GM12878 (cell line): Measurements from ENCODE around the gene NEURL3. TPM values are rescaled to one million over a fixed set of nuclear protein-coding genes. Genes with fewer than 3 reads are reported as not detected.

Experiments used
- ATAC-seq: fragments of 200-7000 bp; cut with Tn5 transposase; 3 replicates; pipeline ENCODE4 v1.9.1; 2020; ENCODE audit warnings: mild to moderate bottlenecking, moderate library complexity
- BruUV-seq: library from RNA; stranded (reverse); fragments of 400-500 nt; replicated peaks from 2 replicates; lab custom pipeline; 2021; lab: Mats Ljungman, UMichigan
- CTCF ChIA-PET: fragments of 300-600 bp; sonication (Branson Sonifier 250); formaldehyde crosslinking; extraction: SDS; loops from one replicate; lab custom pipeline; 2021; ENCODE audit warnings: inconsistent platforms; lab: Yijun Ruan, JAX
- POLR2A ChIA-PET: fragments of 350-600 bp; formaldehyde crosslinking; extraction: SDS; loops from one replicate; lab custom pipeline; 2021; ENCODE audit warnings: inconsistent platforms; lab: Charles Lee
- RAD21 ChIA-PET: fragments of 300-600 bp; sonication (Branson Sonifier 250); formaldehyde crosslinking; loops from one replicate; lab custom pipeline; 2023; ENCODE audit warnings: antibody characterized with exemption; ENCODE audit not compliant: unreplicated experiment; lab: Charles Lee
- SMC1A ChIA-PET: fragments of 300-600 bp; sonication (Branson Sonifier 250); formaldehyde crosslinking; loops from one replicate; lab custom pipeline; 2023; ENCODE audit not compliant: unreplicated experiment, uncharacterized antibody; lab: Charles Lee
- DNase-seq: peaks from one replicate; pipeline ENCODE4 v3.0.0-alpha.2; 2011; ENCODE audit warnings: low read depth, low spot score
- FAIRE-seq: peaks from 3 replicates; lab custom pipeline; 2011; peaks lifted over from hg19 to GRCh38; lab: Jason Lieb, UNC
- H2AFZ ChIP-seq: 2 replicates; pipeline ENCODE4 v1.6.0; 2011; ENCODE audit warnings: low read depth, low read length, control low read depth; ENCODE audit not compliant: control insufficient read depth
- H3K27ac ChIP-seq: 2 replicates; pipeline ENCODE4 v1.5.1; 2011; ENCODE audit warnings: control low read depth; ENCODE audit not compliant: control insufficient read depth, insufficient read depth
- H3K27me3 ChIP-seq, 2 experiments: replicated peaks in 1 of 2; 2 replicates each; pipeline versions ENCODE4 v1.6.0 to v1.6.1; 2011; ENCODE audit warnings: low read length in 1 of 2; ENCODE audit not compliant: control insufficient read depth in 2 of 2, insufficient read depth in 2 of 2
- H3K36me3 ChIP-seq, 2 experiments: 2 replicates each; pipeline ENCODE4 v1.5.1; 2011; ENCODE audit warnings: low read length in 1 of 2; ENCODE audit not compliant: control insufficient read depth in 2 of 2, insufficient read depth in 2 of 2
- H3K4me1 ChIP-seq: 2 replicates; pipeline ENCODE4 v1.6.1; 2011; ENCODE audit warnings: mild to moderate bottlenecking, low read length, moderate library complexity, mixed read lengths; ENCODE audit not compliant: control insufficient read depth, insufficient read depth
- H3K4me2 ChIP-seq: 2 replicates; pipeline ENCODE4 v1.6.0; 2011; ENCODE audit warnings: control low read depth; ENCODE audit not compliant: control insufficient read depth, insufficient read depth
- H3K4me3 ChIP-seq: fragments of 200-600 bp; sonication (generic); 2 replicates; pipeline ENCODE4 v1.5.1; 2016
- H3K79me2 ChIP-seq: 2 replicates; pipeline ENCODE4 v1.6.0; 2011; ENCODE audit warnings: low read length; ENCODE audit not compliant: control insufficient read depth, insufficient read depth
- H3K9ac ChIP-seq: 2 replicates; pipeline ENCODE4 v1.8.0; 2011; ENCODE audit warnings: low read length, control low read depth, mixed read lengths; ENCODE audit not compliant: control insufficient read depth, insufficient read depth
- H3K9me3 ChIP-seq: replicated peaks from 3 replicates; pipeline ENCODE4 v1.5.1; 2011; ENCODE audit warnings: mild to moderate bottlenecking, low read length; ENCODE audit not compliant: control insufficient read depth, insufficient read depth
- H4K20me1 ChIP-seq: 2 replicates; pipeline ENCODE4 v1.6.0; 2011; ENCODE audit not compliant: control insufficient read depth, insufficient read depth
- ASH2L ChIP-seq: fragments of 300-600, 200-600 bp; sonication (generic); IDR thresholded peaks from 2 replicates; pipeline ENCODE4 v1.6.1; 2017; ENCODE audit warnings: low read depth, mild to moderate bottlenecking, borderline replicate concordance
- CEBPB ChIP-seq, 2 experiments: fragments of 150-350 bp in 1 of 2; IDR thresholded peaks; 2 replicates each; pipeline ENCODE4 v1.6.1; 2012 to 2014; ENCODE audit warnings: low read depth in 2 of 2, low read length in 2 of 2, borderline replicate concordance in 1 of 2, inconsistent platforms in 1 of 2
- GABPA ChIP-seq: IDR thresholded peaks from 2 replicates; pipeline ENCODE4 v1.6.1; 2014; ENCODE audit warnings: antibody characterized with exemption, low read depth, mild to moderate bottlenecking, inconsistent platforms
- IKZF2 ChIP-seq, 2 experiments: fragments of 450-650 bp; IDR thresholded peaks; 2 replicates each; pipeline ENCODE4 v1.6.1; 2017; ENCODE audit warnings: mild to moderate bottlenecking in 2 of 2, moderate library complexity in 2 of 2
- MXI1 ChIP-seq: fragments of 150-350 bp; IDR thresholded peaks from 2 replicates; pipeline ENCODE4 v1.6.1; 2011; ENCODE audit warnings: low read depth, mild to moderate bottlenecking, inconsistent platforms, low read length, improper control_type of control experiment
- NRF1 ChIP-seq: conservative IDR thresholded peaks from 2 replicates; pipeline ENCODE4 v1.6.1; 2011; ENCODE audit warnings: mild to moderate bottlenecking, low read depth, low read length, improper control_type of control experiment
- POU2F2 ChIP-seq: IDR thresholded peaks from 3 replicates; pipeline ENCODE4 v1.6.1; 2011; ENCODE audit warnings: low read depth, mild to moderate bottlenecking, low read length, borderline replicate concordance
- RAD51 ChIP-seq: fragments of 450-650 bp; IDR thresholded peaks from 2 replicates; pipeline ENCODE4 v1.6.1; 2016; ENCODE audit warnings: moderate library complexity, mild to moderate bottlenecking, inconsistent platforms
- RCOR1 ChIP-seq: conservative IDR thresholded peaks from 2 replicates; pipeline ENCODE4 v1.6.1; 2012; ENCODE audit warnings: low read depth, low read length, improper control_type of control experiment
- SREBF2 ChIP-seq: IDR thresholded peaks from 2 replicates; pipeline ENCODE4 v1.6.1; 2012; ENCODE audit warnings: mild to moderate bottlenecking, low read length
- YBX1 ChIP-seq: fragments of 450-650 bp; IDR thresholded peaks from 2 replicates; pipeline ENCODE4 v1.6.1; 2016; ENCODE audit warnings: antibody characterized with exemption
- WGBS: methylation state at CpG from one replicate; pipeline ENCODE4 v1.1.6; 2016; ENCODE audit warnings: low lambda C conversion rate; ENCODE audit not compliant: insufficient replicate concordance, insufficient coverage; ENCODE audit errors: missing lambda C conversion rate; 5-methylcytosine and 5-hydroxymethylcytosine counted together
- in situ Hi-C: fragments of 300-500 bp; cut with MboI; formaldehyde crosslinking; loops from 9 replicates; pipeline ENCODE4 v1.14.3; 2018; ENCODE audit warnings: mixed read lengths
- intact Hi-C: fragments of 100-400 bp; cut with micrococcal nuclease; formaldehyde crosslinking; loops from one replicate; pipeline ENCODE4 v1.14.2; 2022; ENCODE audit not compliant: unreplicated experiment
- polyA plus RNA-seq, 11 experiments: library from polyadenylated mRNA; depleted of rRNA in 4 of 11; unstranded in 6 of 11; stranded (reverse) in 5 of 11; fragments of >200 nt; fragmentation: Nextera tagmentation in 4 of 11; fragmentation: Illumina TruSeq in 1 of 11; extraction: Ambion mirVana in 4 of 11; extraction: Trizol in 1 of 11; gene quantifications; 1 replicate in 1 of 11; 2 replicates in 10 of 11; pipeline versions ENCODE4 v1.2.1 to v1.2.3, GENCODE V29; 2011 to 2016; ENCODE audit warnings: inconsistent platforms in 2 of 11, missing spikeins in 2 of 11, low read depth in 1 of 11
- total RNA-seq, 4 experiments: library from RNA; depleted of rRNA in 3 of 4; stranded (reverse); fragments of >200 nt in 3 of 4; fragmentation: Illumina TruSeq in 1 of 4; extraction: Trizol in 1 of 4; gene quantifications; 2 replicates each; pipeline versions ENCODE4 v1.2.1 to v1.2.3, GENCODE V29; 2013 to 2021
- TF ChIP-seq, protein P1 (sequence below): fragments of 450-650 bp; conservative IDR thresholded peaks from 2 replicates; pipeline ENCODE4 v1.6.1; 2017; ENCODE audit warnings: mild to moderate bottlenecking, moderate library complexity
- TF ChIP-seq, protein P2 (sequence below): fragments of 450-650 bp; IDR thresholded peaks from 2 replicates; pipeline ENCODE4 v1.6.1; 2017; ENCODE audit warnings: borderline replicate concordance
- TF ChIP-seq, protein P3 (sequence below): fragments of 450-650 bp; IDR thresholded peaks from 2 replicates; pipeline ENCODE4 v1.6.1; 2017; ENCODE audit warnings: low read depth, mild to moderate bottlenecking, moderate library complexity
- TF ChIP-seq, protein P4 (sequence below): IDR thresholded peaks from 2 replicates; pipeline ENCODE4 v1.6.1; 2011; ENCODE audit warnings: borderline replicate concordance, low read depth, mild to moderate bottlenecking, moderate library complexity, low read length; ENCODE audit not compliant: insufficient read depth, poor library complexity, severe bottlenecking
- TF ChIP-seq, protein P5 (sequence below): IDR thresholded peaks from 2 replicates; pipeline ENCODE4 v1.6.1; 2011; ENCODE audit warnings: borderline replicate concordance, low read depth, mild to moderate bottlenecking, moderate library complexity, mixed read lengths, low read length; ENCODE audit not compliant: insufficient read depth; ENCODE audit errors: extremely low read length

NEURL3 gene
- total and polyA plus RNA-seq, 10 of the 15 experiments (the other 5 are each of a cell fraction or from before 2014, with no cell fraction given) = 0.03 to 6.3 (median 0.47) TPM

DNA sequence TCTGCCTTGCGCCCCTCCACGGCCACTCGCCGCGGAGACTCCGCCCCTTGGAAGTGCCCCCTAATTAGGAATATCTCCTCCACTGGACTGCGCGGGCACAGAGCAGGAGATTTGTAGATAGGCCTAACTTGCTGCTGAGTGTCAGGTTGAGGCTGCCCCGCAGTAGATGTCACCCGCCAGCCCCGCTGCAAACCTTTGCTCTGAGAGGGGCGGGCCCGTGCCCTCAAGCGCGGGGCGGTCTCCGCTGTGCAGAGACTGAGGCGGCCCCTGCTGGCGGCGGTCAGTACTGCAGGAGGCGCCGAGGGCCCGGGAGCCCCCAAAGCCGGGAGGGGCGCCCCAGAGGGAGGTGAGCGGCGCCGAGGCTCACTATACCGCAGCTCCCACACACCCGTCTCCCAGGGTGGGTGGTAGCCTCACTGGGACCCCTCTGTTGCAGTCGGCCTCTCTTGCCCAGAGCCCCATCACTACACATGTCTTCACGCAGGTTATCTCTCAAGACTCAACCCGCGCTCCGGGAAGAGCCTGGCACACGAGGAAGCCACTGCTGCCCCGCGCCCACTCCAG, 2.9 kb upstream of the NEURL3 start:
- intact Hi-C loops (no loop called here), in situ Hi-C loops (loop anchor here (5.0 kb wide), 2 partner anchors 36 to 101 kb away; no protein-coding TSS in a partner anchor)
- Histone ChIP-seq H2AFZ (peak overlapping the region; percentile 88), H3K27me3 (no peaks in the 10 kb centered on the region), H3K4me3 (peak overlapping the region; percentile 42; the same call in 1 of the 2 replicates), H3K27ac (no peak overlapping the region), H3K9me3 (no peaks in the 10 kb centered on the region), H3K4me2 (peak overlapping the region; percentile 85), H4K20me1 (no peaks in the 10 kb centered on the region), H3K4me1 (peaks cover 27% of the 10 kb centered on the region), H3K9ac (no peak overlapping the region), H3K36me3 (no peaks in the 10 kb centered on the region), H3K79me2 (no peaks in the 10 kb centered on the region)
- 1% methylated on average over 38 of the region's 38 CpGs for WGBS
- POLR2A ChIA-PET = interaction anchor here (1.0 kb wide), 1 partner anchor 101 kb away, joined by 3 read pairs; no protein-coding TSS in a partner anchor
- RAD21 ChIA-PET = interaction anchor here (1.0 to 9.9 kb wide), 4 partner anchors 21 to 173 kb away, joined by 3 to 144 read pairs (median 32); partner anchors contain the start of gene NCAPH
- no TSS peak for BruUV-seq
- ATAC-seq (peak; percentile 80), FAIRE-seq (no peak), DNase-seq (no peak)
- SMC1A ChIA-PET = interaction anchor here (0.6 to 8.1 kb wide), 6 partner anchors 19 to 371 kb away, joined by 3 to 123 read pairs (median 12); no protein-coding TSS in a partner anchor
- CTCF ChIA-PET = interaction anchor here (0.9 to 13.0 kb wide), 19 partner anchors 10 to 328 kb away, joined by 3 to 307 read pairs (median 7); no protein-coding TSS in a partner anchor
- TF ChIP-seq MXI1 (no peak), POU2F2 (no peak), YBX1 (no peak), RCOR1 (no peak), SREBF2 (no peak), IKZF2 (IDR thresholded peaks at IDR 0.05) (no peak), GABPA (no peak), RAD51 (no peak), NRF1 (no peak), ASH2L (no peak), CEBPB (IDR thresholded peaks at IDR 0.05; ENCODE audit: borderline replicate concordance in 1 of 2, low read depth in 2 of 2, low read length in 2 of 2) (no peak)
- TF ChIP-seq, protein P1, sequence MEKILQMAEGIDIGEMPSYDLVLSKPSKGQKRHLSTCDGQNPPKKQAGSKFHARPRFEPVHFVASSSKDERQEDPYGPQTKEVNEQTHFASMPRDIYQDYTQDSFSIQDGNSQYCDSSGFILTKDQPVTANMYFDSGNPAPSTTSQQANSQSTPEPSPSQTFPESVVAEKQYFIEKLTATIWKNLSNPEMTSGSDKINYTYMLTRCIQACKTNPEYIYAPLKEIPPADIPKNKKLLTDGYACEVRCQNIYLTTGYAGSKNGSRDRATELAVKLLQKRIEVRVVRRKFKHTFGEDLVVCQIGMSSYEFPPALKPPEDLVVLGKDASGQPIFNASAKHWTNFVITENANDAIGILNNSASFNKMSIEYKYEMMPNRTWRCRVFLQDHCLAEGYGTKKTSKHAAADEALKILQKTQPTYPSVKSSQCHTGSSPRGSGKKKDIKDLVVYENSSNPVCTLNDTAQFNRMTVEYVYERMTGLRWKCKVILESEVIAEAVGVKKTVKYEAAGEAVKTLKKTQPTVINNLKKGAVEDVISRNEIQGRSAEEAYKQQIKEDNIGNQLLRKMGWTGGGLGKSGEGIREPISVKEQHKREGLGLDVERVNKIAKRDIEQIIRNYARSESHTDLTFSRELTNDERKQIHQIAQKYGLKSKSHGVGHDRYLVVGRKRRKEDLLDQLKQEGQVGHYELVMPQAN = no peak
- TF ChIP-seq, protein P2, sequence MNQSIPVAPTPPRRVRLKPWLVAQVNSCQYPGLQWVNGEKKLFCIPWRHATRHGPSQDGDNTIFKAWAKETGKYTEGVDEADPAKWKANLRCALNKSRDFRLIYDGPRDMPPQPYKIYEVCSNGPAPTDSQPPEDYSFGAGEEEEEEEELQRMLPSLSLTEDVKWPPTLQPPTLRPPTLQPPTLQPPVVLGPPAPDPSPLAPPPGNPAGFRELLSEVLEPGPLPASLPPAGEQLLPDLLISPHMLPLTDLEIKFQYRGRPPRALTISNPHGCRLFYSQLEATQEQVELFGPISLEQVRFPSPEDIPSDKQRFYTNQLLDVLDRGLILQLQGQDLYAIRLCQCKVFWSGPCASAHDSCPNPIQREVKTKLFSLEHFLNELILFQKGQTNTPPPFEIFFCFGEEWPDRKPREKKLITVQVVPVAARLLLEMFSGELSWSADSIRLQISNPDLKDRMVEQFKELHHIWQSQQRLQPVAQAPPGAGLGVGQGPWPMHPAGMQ = no peak
- TF ChIP-seq, protein P3, sequence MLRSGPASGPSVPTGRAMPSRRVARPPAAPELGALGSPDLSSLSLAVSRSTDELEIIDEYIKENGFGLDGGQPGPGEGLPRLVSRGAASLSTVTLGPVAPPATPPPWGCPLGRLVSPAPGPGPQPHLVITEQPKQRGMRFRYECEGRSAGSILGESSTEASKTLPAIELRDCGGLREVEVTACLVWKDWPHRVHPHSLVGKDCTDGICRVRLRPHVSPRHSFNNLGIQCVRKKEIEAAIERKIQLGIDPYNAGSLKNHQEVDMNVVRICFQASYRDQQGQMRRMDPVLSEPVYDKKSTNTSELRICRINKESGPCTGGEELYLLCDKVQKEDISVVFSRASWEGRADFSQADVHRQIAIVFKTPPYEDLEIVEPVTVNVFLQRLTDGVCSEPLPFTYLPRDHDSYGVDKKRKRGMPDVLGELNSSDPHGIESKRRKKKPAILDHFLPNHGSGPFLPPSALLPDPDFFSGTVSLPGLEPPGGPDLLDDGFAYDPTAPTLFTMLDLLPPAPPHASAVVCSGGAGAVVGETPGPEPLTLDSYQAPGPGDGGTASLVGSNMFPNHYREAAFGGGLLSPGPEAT = no peak
- TF ChIP-seq, protein P4, sequence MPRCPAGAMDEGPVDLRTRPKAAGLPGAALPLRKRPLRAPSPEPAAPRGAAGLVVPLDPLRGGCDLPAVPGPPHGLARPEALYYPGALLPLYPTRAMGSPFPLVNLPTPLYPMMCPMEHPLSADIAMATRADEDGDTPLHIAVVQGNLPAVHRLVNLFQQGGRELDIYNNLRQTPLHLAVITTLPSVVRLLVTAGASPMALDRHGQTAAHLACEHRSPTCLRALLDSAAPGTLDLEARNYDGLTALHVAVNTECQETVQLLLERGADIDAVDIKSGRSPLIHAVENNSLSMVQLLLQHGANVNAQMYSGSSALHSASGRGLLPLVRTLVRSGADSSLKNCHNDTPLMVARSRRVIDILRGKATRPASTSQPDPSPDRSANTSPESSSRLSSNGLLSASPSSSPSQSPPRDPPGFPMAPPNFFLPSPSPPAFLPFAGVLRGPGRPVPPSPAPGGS = no peak
- TF ChIP-seq, protein P5, sequence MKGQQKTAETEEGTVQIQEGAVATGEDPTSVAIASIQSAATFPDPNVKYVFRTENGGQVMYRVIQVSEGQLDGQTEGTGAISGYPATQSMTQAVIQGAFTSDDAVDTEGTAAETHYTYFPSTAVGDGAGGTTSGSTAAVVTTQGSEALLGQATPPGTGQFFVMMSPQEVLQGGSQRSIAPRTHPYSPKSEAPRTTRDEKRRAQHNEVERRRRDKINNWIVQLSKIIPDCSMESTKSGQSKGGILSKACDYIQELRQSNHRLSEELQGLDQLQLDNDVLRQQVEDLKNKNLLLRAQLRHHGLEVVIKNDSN = no peak
